HG02763 (cell line): ENCODE results near the gene CAPN15.

Experiments used
- ATAC-seq: cut with Tn5 transposase; IDR thresholded peaks from one replicate; pipeline ENCODE4 v1.9.1; 2021; ENCODE audit warnings: mild to moderate bottlenecking, moderate library complexity; ENCODE audit not compliant: unreplicated experiment

Gene CAPN15

DNA sequence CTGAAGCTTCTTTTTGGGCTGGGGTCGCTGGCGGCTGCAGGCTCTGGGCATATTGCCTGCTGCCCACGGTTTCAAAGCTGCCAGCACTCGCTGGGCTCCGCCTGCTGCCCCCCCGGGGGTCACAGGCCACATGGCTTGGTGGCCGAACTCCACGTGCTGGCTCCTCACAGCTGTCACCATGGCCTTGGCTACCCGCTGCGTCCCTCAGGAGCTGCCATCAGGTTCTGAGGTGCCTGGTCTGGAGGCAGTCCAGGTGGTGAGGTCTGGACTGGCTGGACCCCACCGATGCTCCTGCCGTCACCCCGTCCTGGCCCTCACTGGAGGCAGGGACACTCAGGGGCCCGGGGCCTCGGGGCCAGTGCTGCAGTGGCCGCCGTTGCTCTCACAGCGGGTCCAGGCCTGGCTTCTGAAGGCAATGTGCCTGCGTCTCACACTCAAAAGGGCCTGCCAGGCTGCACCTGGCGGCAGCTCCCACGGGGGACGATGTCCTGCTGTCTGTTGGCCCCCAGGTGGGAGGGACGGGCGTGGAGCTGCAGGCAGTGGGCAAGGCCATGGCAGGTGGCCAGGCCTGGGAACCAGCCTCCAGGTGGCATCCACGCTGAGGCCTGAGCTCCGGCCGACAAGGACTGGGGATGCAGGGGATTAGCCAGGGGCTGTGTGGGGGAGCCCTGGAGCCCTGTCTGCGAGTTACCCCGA lies 13.3 kb downstream of the CAPN15 start:
- ATAC-seq = no peak

DNA sequence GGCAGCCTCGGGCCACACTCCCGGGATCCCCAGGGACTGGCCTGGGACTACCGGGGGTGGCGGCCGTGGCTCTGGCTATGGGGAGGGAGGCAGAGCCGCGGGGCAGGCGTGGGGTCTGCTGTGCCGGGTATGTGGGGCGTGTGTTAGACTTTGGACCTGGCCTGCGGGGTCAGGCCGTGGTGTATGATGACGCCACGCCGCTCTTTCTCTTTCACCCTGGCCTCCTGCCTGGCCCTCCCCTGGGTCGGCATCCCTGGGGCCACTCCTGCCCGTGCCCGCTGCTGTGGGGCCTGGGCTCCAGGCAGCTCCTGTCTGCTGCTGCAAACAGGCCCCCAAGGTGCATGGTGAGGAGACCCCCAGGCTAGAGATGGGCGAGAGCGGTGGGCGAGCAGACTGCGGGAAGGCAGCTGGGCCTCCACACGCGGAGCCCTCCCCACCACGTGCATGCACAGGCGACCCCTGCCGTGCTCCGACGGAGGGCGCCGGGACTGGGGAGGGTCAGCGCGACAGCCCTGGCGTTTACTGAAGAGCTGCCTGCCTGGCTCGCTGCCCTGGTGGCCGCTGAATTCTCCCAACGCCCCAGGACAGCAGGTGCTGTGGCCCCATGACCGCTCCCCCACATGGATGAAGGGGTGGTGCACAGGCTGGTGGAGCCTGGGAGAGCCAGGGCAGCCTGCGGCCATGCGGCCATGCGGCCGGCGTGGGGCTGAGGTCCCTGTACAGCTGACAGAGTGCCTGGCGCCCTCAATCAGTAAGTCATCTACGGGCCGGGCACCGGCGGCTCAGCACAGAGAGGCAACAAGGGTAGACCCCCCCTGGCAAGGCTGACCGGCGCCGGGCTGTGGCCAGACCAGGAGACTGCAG lies 16.0 kb downstream of the CAPN15 start:
- no peak for ATAC-seq

DNA sequence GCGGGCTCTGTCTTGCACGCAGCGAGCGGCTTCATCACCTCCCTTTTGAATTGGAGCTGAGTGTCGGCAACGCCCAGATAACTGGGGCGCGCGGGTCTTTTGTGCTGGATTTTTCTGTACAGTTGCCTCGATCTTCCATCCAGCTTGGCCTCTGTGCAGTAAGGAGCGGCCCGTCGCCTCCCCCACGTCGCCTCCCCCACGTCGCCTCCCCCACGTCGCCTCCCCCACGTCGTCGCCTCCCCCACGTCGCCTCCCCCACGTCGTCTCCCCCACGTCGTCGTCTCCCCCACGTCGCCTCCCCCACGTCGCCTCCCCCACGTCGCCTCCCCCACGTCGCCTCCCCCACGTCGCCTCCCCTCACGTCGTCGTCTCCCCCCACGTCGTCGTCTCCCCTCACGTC lies 17.0 kb downstream of the CAPN15 start:
- ATAC-seq = no peak

DNA sequence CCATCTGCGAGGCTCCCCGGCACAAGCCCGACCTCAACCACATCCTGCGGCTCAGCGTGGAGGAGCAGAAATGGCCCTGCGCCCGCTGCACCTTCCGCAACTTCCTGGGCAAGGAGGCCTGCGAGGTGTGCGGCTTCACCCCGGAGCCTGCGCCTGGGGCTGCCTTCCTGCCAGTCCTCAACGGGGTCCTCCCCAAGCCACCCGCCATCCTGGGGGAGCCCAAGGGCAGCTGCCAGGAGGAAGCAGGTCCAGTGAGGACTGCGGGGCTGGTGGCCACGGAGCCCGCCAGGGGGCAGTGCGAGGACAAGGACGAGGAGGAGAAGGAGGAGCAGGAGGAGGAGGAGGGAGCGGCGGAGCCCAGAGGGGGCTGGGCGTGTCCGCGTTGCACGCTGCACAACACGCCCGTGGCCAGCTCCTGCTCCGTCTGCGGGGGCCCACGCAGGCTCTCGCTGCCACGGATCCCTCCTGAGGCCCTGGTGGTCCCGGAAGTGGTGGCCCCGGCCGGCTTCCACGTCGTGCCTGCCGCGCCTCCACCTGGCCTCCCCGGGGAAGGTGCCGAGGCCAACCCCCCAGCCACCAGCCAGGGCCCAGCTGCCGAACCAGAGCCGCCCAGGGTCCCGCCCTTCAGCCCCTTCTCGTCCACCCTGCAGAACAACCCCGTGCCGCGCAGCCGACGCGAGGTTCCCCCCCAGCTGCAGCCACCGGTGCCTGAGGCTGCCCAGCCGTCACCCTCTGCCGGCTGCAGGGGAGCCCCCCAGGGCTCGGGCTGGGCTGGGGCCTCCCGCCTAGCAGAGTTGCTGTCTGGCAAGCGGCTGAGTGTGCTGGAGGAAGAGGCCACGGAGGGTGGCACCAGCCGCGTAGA lies 19.6 kb downstream of the CAPN15 start:
- no peak for ATAC-seq

DNA sequence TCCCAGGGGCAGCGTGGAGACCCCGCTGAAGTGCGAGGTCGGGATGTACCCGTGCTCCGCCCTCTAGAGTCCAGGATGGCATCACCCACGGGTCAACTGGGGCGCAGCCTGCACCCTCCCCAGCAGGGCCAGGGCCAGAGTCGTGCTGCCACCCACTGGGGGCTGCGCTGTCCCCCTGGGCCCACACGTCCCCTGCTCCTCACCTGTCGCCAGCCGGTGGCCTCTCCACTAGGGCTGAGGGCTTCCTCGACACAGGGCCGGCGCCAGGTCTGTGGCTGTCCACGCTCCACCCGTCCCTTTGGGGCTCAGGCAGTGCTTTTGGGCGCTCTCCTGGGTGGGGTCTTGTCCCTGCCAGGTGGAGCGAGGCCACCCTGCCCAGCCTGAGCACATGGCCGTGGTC lies 21.1 kb downstream of the CAPN15 start:
- no peak for ATAC-seq

DNA sequence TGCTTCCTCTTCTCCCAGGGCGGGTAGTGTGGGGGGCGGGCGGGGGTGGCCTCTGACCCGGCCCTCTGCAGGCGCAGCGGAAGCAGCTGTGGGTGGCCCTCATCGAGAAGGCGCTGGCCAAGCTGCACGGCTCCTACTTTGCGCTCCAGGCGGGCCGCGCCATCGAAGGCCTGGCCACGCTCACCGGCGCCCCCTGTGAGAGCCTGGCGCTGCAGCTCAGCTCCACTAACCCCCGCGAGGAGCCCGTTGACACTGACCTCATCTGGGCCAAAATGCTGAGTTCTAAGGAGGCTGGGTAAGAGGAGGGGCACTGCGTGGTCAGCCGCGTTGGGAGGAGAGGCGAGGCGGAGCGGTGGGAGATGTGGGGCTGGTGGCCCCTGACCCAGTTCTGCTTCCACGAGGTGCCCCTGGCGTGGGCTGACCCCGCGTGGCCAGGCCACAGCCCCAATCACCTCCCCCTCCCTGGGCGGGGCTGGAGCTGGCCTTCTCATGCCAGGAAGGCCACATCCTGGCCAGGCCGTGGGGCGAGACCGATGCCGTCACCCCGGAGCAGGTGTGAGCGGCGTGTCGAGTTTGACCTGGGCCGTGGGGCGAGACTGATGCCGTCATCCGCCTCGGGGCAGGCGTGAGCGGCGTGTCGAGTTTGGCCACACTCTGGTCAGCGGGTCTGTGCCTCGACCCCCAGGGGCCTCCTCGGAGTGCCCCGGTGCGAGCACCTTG lies 22.2 kb downstream of the CAPN15 start:
- ATAC-seq = no peak

DNA sequence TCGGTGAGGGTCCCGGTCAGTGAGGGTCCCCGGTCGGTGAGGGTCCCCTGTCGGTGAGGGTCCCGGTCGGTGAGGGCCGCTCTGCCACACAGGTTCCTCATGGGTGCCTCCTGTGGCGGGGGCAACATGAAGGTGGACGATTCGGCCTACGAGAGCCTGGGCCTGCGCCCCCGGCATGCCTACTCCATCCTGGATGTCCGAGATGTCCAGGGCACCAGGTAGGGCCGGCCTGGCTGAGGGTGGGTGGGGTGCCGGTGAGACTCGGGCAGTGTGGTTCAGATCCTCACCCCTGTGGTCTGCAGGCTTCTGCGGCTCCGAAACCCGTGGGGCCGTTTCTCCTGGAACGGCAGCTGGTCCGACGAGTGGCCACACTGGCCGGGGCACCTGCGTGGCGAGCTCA lies 23.7 kb downstream of the CAPN15 start:
- no peak for ATAC-seq

DNA sequence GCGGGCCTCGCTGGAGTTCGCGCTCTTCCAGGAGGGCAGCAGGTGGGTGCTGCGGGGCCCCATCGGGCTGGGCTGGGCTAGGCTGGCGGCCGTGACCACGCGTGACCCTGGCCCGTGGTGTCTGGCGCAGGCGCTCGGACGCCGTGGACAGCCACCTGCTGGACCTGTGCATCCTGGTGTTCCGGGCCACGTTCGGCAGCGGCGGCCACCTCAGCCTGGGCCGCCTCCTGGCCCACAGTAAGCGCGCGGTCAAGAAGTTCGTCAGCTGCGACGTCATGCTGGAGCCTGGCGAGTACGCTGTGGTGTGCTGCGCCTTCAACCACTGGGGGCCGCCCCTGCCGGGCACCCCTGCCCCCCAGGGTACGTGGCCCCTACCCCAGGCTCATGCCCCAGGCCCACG lies 24.7 kb downstream of the CAPN15 start:
- ATAC-seq = no peak

DNA sequence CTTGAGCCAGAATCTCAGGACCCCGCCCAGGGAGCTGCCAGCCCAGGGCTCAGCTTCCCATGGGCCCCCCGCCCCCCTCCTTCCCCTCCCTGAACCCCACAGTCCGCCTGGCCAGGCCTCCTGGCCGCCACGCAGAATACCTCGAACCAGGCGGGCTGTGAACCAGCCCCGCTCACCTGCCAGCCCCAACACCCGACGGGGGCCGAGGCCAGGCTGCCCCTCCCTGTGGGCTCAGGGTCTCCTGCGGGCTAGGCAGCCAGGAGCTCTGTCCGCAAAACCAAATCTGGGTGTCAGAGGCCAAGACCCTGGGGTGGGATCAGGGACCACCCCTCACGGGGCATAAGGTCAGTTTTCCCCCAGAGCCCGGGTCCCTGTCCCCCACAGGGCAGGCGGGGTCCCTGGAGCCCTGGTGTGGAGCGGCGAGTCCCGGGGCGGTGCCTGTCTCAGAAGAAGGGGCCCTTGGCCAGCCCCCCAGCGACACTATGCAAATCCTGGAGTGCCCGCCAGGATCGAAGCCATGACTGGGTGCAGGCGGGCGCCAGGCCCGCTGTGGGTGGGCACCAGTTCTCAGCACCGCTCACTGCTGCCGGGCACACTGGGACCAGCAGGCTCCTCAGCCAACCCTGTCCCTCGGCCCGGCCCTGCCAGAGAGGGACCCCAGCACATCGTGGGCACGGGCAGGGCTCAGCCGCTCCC lies 26.2 kb downstream of the CAPN15 start:
- no peak for ATAC-seq

DNA sequence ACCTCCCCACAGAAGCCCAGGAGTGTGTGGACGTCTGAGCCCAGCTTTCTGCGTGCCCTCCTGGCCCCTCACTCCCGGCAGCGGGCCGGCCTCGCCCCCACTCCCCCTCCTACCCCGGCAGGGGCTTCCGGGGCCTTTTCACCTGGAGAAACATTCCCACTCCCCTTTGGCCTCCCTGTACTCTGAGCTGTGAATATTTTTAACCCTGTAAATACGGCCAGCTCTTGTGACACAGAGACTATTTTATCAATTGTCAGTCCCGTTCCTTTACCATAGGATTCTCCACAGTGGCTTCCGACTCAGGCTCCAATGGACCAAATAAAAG lies 26.7 kb downstream of the CAPN15 start:
- ATAC-seq = no peak

DNA sequence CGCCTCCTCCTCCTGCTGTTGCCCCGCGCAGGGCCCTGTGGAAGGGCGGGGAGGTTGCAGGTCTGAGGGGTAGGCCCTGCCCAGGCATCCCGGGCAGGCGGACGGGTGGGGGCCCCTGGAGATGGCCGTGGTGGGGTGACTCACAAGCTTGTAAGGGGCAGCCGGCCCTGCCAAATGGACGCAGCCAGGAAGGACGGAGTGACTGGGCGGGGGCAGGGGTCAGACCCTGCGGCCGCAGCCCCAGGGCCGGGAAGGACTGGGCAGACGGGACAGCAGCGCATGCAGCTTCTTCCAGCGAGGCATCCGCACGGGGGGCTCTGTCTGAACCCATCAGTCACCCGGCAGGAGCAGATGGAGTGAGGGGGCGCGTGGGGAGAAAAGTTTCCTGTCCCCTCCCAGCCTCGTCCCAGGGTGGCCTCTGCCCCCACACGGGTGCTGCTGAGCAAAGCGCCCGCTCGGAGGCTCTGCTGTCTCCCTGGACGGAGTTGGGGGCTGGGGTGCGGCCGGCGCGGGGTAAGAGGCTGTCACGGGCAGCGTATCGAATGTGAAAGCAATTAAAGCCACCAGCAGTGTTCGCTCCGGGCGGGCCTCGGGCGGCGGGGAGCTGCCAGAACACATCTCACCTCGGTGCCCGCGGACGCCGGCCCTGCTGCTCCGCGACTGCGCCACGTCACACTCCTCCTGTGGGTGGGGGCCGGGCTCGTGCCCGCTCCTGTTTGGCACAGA lies 27.3 kb downstream of the CAPN15 start:
- no peak for ATAC-seq

DNA sequence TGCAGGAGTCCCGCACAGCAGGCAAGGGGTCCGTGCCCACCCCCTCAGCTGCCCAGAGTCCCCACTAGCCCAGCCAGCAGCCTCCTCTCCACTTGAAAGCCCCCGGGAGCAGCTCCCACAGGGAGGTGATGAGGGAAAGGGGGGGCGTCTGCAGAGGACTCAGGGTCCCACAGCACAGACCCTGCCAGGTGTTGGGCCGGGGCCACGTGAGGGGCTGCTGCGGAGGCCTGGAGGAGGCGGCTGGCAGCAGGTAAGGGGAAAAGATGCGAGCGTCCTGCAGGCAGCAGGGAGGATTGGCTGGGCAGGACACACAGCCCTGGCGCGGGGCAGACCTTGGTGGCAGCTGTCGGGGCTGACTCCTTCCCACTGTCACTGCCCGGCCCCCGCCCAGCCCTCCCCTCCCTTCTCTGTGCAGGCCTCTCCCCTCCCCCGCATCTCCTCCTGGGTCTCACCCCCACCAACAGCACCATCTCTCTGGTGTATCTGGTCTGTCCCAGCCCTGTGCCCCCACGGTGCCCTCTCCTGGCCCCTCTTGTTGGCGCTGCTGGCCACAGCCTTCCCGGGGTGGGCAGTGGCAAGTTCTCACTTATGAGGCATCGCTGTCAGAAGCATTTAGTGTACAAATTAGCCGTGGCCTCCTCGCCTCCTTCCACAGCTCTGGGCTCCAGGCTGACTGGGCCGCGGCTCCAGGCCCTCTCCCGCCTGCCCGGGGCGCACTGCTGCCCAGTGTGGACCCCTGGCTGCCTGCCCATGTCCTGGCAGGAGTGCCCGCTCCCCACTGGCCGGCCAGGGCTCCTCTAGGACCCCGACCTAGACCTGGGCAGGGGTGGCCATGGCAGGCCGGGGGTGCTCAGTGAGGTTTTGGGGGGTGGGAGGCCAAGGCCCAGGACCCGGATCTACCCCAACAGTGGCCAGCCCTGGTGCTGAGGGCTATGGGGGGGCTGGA lies 28.3 kb downstream of the CAPN15 start:
- no peak for ATAC-seq

DNA sequence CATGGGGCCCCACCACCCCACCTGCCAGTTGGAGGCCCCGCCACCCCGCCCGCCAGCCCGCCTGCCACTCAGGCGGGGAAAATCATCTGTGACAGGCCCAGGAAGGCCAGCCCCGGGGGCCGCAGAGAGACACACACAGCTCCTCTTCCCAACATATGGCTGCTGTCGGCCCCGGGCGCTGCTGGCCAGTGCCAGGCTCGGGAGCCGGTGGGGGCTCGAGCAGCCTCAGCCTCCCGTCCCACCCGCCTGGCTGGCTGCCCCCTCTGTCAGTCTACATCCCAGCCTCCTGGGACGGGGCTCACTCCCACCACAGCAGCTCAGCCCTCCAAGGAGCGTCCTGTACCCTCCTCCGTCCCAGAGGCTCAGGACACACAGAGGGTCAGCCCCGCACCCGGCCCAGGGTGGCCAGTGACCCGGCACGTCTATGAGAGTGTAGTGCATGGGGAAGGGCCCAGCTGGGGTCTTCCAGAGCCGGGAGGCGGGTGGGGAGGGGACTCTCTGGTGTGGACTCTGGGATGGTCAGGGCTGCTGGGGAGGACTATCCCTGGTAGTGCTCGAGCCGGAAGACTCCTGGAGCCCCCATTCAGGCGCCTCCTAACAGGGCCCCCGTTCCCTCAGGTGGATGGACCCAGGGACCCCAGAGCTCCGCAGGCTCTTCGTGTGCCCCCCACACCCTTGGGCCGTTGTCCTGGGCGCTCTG lies 29.1 kb downstream of the CAPN15 start:
- no peak for ATAC-seq

DNA sequence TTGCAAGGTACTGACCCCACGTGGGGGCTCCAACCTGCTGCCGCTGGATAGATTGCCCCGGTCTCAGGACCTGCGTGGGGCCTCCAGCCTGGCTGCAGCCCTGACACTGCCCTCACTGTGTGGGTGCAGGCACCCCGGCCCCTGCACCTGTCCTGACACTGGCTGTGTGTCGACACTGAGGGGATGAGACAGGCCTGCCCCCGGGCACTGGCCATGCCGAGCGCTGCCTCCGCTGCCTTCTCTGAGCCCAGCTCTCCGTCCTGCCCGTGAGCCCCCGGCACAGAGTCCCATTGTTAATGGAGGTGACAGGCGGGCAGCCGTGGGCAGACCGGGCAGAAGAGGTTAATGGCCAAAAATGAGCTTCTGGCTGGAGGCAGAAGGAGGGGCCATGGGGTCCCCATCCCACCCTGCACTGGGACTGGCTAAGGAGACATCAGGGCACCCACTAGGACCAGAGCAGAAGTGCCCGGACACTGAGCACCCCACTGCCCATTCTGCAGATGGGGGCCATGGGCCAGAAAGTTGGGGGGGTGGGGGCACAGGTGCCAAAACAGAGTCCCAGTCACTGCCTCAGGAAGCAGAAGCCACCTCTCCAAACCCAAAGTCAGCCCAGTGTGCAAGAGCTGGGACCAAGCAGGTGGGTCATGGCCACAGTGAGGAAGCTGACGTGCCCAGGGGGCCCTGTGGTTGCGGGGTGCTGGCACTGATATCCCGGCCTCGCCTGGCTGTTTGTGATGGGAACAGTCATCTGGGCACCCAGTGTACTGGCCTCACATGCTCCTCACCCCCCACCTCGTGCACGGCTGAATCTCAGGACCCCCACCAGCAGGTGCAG lies 30.2 kb downstream of the CAPN15 start:
- no peak for ATAC-seq

DNA sequence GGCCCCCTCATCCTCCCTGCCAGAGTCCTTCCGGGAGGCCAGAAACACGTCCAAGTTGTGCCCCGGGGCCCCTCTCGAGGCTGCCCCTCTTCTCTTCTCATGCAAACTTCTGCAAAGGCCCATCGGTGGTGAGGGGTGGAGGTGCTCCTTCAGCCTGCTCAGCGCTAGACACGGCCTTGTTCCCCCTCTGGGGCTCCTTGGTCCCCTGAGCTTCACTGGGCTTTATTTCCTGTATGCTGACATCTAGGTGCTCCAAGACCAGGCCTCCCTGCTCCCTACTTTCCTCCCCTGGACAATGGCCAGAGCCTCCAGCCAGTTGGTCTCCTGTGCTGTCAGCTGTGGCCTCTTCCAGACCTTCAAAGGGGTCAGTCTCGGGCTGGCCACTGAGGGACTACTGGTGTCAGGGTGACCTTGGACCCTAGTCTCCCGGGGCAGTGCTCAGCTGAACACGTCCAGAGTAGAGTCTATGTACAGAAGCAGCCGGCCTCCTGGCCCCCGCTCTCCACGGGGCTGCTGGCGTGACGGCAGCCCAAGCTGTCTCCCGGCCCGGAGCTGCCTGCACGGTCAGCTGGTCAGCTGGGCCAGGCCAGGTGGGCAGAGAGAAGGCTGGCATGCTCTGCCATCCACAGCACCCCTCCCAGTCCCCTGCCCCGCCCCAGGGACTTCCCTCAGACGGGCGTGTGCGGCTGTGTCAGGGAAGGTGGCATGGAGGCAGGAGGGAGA lies 30.9 kb downstream of the CAPN15 start:
- no peak for ATAC-seq

DNA sequence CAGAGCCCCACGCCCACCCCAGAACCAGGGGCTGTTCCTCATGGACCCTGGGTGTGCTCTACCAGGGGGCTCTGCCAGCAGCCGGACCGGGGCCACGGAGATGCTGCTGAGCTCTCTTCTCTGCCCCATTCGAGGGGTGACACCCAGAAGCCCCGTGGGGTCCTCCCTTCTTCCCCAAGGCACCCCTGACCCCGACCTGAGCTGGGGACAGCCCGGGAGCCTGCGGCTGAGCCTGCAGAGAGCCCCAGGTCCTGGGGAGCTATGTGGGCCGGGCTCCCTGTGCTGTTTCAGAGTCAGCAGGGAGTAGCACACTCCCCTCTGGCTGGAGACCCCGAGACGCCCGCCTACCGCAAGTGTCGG lies 31.5 kb downstream of the CAPN15 start:
- ATAC-seq = no peak
